WTC11 (cell line): ENCODE measurements around the gene TMUB1. TPM values are rescaled to one million over a fixed set of nuclear protein-coding genes. Genes with fewer than 3 reads are reported as not detected.

Experiments used
- ATAC-seq: fragments of 200-7000 bp; cut with Tn5 transposase; 2 replicates; pipeline ENCODE4 v1.10.0; 2021; ENCODE audit warnings: mild to moderate bottlenecking, moderate library complexity
- CTCF ChIA-PET: fragments of 300-600 bp; sonication (Branson Sonifier 250); formaldehyde crosslinking; loops from one replicate; lab custom pipeline; 2021; ENCODE audit warnings: antibody characterized with exemption; lab: Charles Lee
- POLR2A ChIA-PET: fragments of 350-600 bp; sonication (Branson Sonifier 250); formaldehyde crosslinking; loops from one replicate; lab custom pipeline; 2021; ENCODE audit warnings: antibody characterized with exemption; lab: Charles Lee
- DNase-seq: peaks from one replicate; pipeline ENCODE4 v3.0.0; 2021; ENCODE audit warnings: low spot score
- H3K27ac Mint-ChIP-seq: 2 replicates; pipeline ENCODE4 v1.8.0; 2021; ENCODE audit warnings: mixed read lengths
- H3K27me3 Mint-ChIP-seq: 2 replicates; pipeline ENCODE4 v1.8.0; 2021; ENCODE audit warnings: low read depth, mild to moderate bottlenecking, moderate library complexity, mixed read lengths
- H3K36me3 Mint-ChIP-seq: 2 replicates; pipeline ENCODE4 v1.8.0; 2021; ENCODE audit warnings: mixed read lengths
- H3K4me1 Mint-ChIP-seq: 2 replicates; pipeline ENCODE4 v1.8.0; 2022; ENCODE audit warnings: mixed read lengths
- H3K4me3 Mint-ChIP-seq: 2 replicates; pipeline ENCODE4 v1.8.0; 2021; ENCODE audit warnings: mild to moderate bottlenecking, moderate library complexity, mixed read lengths
- H3K9me3 Mint-ChIP-seq: 2 replicates; pipeline ENCODE4 v1.8.0; 2021; ENCODE audit warnings: mixed read lengths
- FOXP4 ChIP-seq: sonication (generic); formaldehyde crosslinking; IDR thresholded peaks from 2 replicates; pipeline ENCODE4 v1.8.0; 2022; ENCODE audit warnings: mild to moderate bottlenecking, missing genetic modification reagents
- GABPB1 ChIP-seq: sonication (generic); formaldehyde crosslinking; IDR thresholded peaks from 2 replicates; pipeline ENCODE4 v1.8.1; 2023; ENCODE audit warnings: mild to moderate bottlenecking, missing genetic modification reagents
- HMGA2 ChIP-seq: fragments of 250-450 bp; sonication (Bioruptor Pico); IDR thresholded peaks from 2 replicates; pipeline ENCODE4 v1.4.0; 2021; ENCODE audit warnings: mild to moderate bottlenecking, moderate library complexity
- IRF1 ChIP-seq: sonication (generic); formaldehyde crosslinking; IDR thresholded peaks from 2 replicates; pipeline ENCODE4 v1.8.0; 2023; ENCODE audit warnings: missing genetic modification reagents
- MXD4 ChIP-seq: fragments of 250-450 bp; sonication (Bioruptor Pico); IDR thresholded peaks from 2 replicates; pipeline ENCODE4 v1.8.0; 2021; ENCODE audit warnings: mild to moderate bottlenecking, moderate library complexity, borderline replicate concordance
- NR1H2 ChIP-seq: sonication (generic); formaldehyde crosslinking; IDR thresholded peaks from 2 replicates; pipeline ENCODE4 v1.9.0; 2021; ENCODE audit warnings: mild to moderate bottlenecking, moderate library complexity, missing genetic modification reagents
- NR3C1 ChIP-seq: sonication (generic); formaldehyde crosslinking; conservative IDR thresholded peaks from 2 replicates; pipeline ENCODE4 v1.8.1; 2023; ENCODE audit warnings: low read depth, mild to moderate bottlenecking, missing genetic modification reagents
- OVOL2 ChIP-seq: fragments of 250-450 bp; sonication (Bioruptor Pico); IDR thresholded peaks from 2 replicates; pipeline ENCODE4 v1.9.0; 2021; ENCODE audit warnings: mild to moderate bottlenecking, borderline replicate concordance
- RELA ChIP-seq: sonication (generic); formaldehyde crosslinking; IDR thresholded peaks from 2 replicates; pipeline ENCODE4 v1.8.1; 2022; ENCODE audit warnings: missing genetic modification reagents, mild to moderate bottlenecking, borderline replicate concordance
- RORB ChIP-seq: fragments of 250-450 bp; sonication (Bioruptor Pico); IDR thresholded peaks from 2 replicates; pipeline ENCODE4 v1.9.0; 2021; ENCODE audit warnings: mild to moderate bottlenecking
- SP1 ChIP-seq: sonication (generic); formaldehyde crosslinking; conservative IDR thresholded peaks from 2 replicates; pipeline ENCODE4 v1.8.1; 2022; ENCODE audit warnings: missing genetic modification reagents
- TEAD1 ChIP-seq: sonication (generic); formaldehyde crosslinking; IDR thresholded peaks from 2 replicates; pipeline ENCODE4 v1.8.0; 2022; ENCODE audit warnings: mild to moderate bottlenecking, missing genetic modification reagents
- ZNF121 ChIP-seq: sonication (generic); formaldehyde crosslinking; IDR thresholded peaks from 2 replicates; pipeline ENCODE4 v1.8.0; 2023; ENCODE audit warnings: missing genetic modification reagents
- ZNF423 ChIP-seq: fragments of 250-450 bp; sonication (Bioruptor Pico); IDR thresholded peaks from 2 replicates; pipeline ENCODE4 v2.1.2; 2022; ENCODE audit warnings: mild to moderate bottlenecking, moderate library complexity
- total RNA-seq: library from RNA; stranded (reverse); gene quantifications from 3 replicates; pipeline ENCODE4 v1.2.3, GENCODE V29; 2021
- TF ChIP-seq, protein P1 (sequence below): sonication (generic); formaldehyde crosslinking; IDR thresholded peaks from 2 replicates; pipeline ENCODE4 v1.8.1; 2023; ENCODE audit warnings: mild to moderate bottlenecking, missing genetic modification reagents
- TF ChIP-seq, protein P2 (sequence below): sonication (generic); formaldehyde crosslinking; IDR thresholded peaks from 2 replicates; pipeline ENCODE4 v1.8.1; 2023; ENCODE audit warnings: mild to moderate bottlenecking, missing genetic modification reagents
- TF ChIP-seq, protein P3 (sequence below): sonication (generic); formaldehyde crosslinking; IDR thresholded peaks from 2 replicates; pipeline ENCODE4 v1.8.1; 2022; ENCODE audit warnings: mild to moderate bottlenecking, missing genetic modification reagents, moderate library complexity, borderline replicate concordance
- TF ChIP-seq, protein P4 (sequence below): sonication (generic); formaldehyde crosslinking; conservative IDR thresholded peaks from 2 replicates; pipeline ENCODE4 v1.8.1; 2022; ENCODE audit warnings: mild to moderate bottlenecking, missing genetic modification reagents
- TF ChIP-seq, protein P5 (sequence below): fragments of 250-450 bp; sonication (Bioruptor Pico); IDR thresholded peaks from 2 replicates; pipeline ENCODE4 v1.9.0; 2021; ENCODE audit warnings: mild to moderate bottlenecking, borderline replicate concordance

TMUB1 gene
- total RNA-seq, 1 experiment from 2014 or later = 72.8 TPM

- DNase-seq (no peak), ATAC-seq (no peak)
- CTCF ChIA-PET = interaction anchor here (0.7 to 4.8 kb wide), 14 partner anchors 11 to 117 kb away, joined by 3 to 64 read pairs (median 5); partner anchors contain the start of gene ABCB8
- Mint-ChIP-seq H3K36me3 (peaks cover 8% of the 10 kb centered on the region), H3K4me1 (peaks cover 41% of the 10 kb centered on the region), H3K27ac (peak overlapping the region; percentile 85; the same call in 1 of the 2 replicates), H3K27me3 (peaks cover 3% of the 10 kb centered on the region; the same call in 1 of the 2 replicates), H3K4me3 (peak overlapping the region; percentile 80), H3K9me3 (no peaks in the 10 kb centered on the region)
- POLR2A ChIA-PET = interaction anchor here (1.0 to 1.6 kb wide), 3 partner anchors 18 to 29 kb away, joined by 3 to 13 read pairs (median 3); no protein-coding TSS in a partner anchor
- TF ChIP-seq, protein P1, sequence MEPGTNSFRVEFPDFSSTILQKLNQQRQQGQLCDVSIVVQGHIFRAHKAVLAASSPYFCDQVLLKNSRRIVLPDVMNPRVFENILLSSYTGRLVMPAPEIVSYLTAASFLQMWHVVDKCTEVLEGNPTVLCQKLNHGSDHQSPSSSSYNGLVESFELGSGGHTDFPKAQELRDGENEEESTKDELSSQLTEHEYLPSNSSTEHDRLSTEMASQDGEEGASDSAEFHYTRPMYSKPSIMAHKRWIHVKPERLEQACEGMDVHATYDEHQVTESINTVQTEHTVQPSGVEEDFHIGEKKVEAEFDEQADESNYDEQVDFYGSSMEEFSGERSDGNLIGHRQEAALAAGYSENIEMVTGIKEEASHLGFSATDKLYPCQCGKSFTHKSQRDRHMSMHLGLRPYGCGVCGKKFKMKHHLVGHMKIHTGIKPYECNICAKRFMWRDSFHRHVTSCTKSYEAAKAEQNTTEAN = 0 out of 2 replicates have a peak, but pooled peaks have one; percentile 15
- TF ChIP-seq IRF1 (CRISPR knock-in tag) (no peak; the same call in 1 of the 2 replicates), GABPB1 (CRISPR knock-in tag) (peak; percentile 2; the same call in 1 of the 2 replicates), MXD4 (CRISPR knock-in tag) (no peak), TEAD1 (CRISPR knock-in tag) (peak; percentile 10; the same call in 1 of the 2 replicates), ZNF121 (CRISPR knock-in tag) (no peak), RELA (CRISPR knock-in tag) (0 out of 2 replicates have a peak, but pooled peaks have one; percentile 15)
- TF ChIP-seq, protein P2, sequence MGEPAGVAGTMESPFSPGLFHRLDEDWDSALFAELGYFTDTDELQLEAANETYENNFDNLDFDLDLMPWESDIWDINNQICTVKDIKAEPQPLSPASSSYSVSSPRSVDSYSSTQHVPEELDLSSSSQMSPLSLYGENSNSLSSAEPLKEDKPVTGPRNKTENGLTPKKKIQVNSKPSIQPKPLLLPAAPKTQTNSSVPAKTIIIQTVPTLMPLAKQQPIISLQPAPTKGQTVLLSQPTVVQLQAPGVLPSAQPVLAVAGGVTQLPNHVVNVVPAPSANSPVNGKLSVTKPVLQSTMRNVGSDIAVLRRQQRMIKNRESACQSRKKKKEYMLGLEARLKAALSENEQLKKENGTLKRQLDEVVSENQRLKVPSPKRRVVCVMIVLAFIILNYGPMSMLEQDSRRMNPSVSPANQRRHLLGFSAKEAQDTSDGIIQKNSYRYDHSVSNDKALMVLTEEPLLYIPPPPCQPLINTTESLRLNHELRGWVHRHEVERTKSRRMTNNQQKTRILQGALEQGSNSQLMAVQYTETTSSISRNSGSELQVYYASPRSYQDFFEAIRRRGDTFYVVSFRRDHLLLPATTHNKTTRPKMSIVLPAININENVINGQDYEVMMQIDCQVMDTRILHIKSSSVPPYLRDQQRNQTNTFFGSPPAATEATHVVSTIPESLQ = no peak
- TF ChIP-seq, protein P3, sequence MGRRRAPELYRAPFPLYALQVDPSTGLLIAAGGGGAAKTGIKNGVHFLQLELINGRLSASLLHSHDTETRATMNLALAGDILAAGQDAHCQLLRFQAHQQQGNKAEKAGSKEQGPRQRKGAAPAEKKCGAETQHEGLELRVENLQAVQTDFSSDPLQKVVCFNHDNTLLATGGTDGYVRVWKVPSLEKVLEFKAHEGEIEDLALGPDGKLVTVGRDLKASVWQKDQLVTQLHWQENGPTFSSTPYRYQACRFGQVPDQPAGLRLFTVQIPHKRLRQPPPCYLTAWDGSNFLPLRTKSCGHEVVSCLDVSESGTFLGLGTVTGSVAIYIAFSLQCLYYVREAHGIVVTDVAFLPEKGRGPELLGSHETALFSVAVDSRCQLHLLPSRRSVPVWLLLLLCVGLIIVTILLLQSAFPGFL = no peak
- TF ChIP-seq, protein P4, sequence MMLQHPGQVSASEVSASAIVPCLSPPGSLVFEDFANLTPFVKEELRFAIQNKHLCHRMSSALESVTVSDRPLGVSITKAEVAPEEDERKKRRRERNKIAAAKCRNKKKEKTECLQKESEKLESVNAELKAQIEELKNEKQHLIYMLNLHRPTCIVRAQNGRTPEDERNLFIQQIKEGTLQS (CRISPR knock-in tag) = no peak
Measured at GRCh38 chr7:151080067-151080521, 3.2 kb downstream of the TMUB1 start.

DNA sequence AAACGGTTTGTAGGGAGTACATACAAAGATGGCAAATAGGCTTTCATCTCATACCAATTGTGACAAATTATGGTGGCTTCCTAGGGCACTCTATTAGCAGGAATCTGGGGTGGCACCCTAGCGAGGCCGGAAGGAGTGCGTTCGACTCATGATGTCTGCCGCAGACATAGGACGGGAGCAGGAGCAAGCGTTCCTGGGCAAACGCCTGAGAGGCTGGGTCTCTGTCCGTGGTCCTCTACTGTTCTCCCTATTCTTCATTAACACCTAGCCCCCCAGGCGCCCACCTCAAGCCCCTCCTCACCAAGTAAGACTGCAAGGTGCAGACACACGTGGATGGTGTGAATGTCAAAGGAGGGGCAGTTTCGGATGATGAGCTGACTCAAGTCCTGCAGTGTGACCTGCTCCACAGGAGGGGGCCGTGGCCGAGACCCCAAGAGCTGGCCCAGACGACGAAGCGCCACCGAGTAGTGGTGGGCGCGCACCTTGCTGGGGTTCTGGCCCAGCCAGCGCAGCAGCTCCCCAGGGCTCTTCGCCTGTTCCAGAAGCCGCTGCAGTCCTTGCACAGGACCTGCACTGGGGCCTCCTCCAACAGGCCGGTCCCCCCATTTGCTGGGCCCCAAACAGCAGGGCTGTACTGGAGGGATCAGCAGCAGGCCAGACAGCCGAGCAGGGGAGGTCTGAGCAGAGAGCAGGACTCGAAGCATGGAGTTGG lies 3.9 kb downstream of the TMUB1 start:
- POLR2A ChIA-PET = no interaction called here
- peaks cover 37% of the 10 kb centered on the region for H3K4me1 Mint-ChIP-seq
- ATAC-seq (no peak), DNase-seq (no peak)
- H3K36me3 Mint-ChIP-seq = peaks cover 14% of the 10 kb centered on the region
- H3K27me3 Mint-ChIP-seq = no peaks in the 10 kb centered on the region
- peak overlapping the region; percentile 31 for H3K27ac Mint-ChIP-seq
- CTCF ChIA-PET = interaction anchor here (1.1 to 4.8 kb wide), 5 partner anchors 17 to 51 kb away, joined by 3 to 64 read pairs (median 8); partner anchors contain the start of gene ABCB8
- no peaks in the 10 kb centered on the region for H3K9me3 Mint-ChIP-seq
- peak overlapping the region; percentile 80 for H3K4me3 Mint-ChIP-seq
- TF ChIP-seq, protein P5, sequence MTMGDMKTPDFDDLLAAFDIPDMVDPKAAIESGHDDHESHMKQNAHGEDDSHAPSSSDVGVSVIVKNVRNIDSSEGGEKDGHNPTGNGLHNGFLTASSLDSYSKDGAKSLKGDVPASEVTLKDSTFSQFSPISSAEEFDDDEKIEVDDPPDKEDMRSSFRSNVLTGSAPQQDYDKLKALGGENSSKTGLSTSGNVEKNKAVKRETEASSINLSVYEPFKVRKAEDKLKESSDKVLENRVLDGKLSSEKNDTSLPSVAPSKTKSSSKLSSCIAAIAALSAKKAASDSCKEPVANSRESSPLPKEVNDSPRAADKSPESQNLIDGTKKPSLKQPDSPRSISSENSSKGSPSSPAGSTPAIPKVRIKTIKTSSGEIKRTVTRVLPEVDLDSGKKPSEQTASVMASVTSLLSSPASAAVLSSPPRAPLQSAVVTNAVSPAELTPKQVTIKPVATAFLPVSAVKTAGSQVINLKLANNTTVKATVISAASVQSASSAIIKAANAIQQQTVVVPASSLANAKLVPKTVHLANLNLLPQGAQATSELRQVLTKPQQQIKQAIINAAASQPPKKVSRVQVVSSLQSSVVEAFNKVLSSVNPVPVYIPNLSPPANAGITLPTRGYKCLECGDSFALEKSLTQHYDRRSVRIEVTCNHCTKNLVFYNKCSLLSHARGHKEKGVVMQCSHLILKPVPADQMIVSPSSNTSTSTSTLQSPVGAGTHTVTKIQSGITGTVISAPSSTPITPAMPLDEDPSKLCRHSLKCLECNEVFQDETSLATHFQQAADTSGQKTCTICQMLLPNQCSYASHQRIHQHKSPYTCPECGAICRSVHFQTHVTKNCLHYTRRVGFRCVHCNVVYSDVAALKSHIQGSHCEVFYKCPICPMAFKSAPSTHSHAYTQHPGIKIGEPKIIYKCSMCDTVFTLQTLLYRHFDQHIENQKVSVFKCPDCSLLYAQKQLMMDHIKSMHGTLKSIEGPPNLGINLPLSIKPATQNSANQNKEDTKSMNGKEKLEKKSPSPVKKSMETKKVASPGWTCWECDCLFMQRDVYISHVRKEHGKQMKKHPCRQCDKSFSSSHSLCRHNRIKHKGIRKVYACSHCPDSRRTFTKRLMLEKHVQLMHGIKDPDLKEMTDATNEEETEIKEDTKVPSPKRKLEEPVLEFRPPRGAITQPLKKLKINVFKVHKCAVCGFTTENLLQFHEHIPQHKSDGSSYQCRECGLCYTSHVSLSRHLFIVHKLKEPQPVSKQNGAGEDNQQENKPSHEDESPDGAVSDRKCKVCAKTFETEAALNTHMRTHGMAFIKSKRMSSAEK = no peak
- no peak for TF ChIP-seq RORB (CRISPR knock-in tag)
- TF ChIP-seq NR1H2 (CRISPR knock-in tag) = no peak
- TF ChIP-seq OVOL2 (CRISPR knock-in tag) = no peak
- TF ChIP-seq ZNF423 (CRISPR knock-in tag) = no peak
- TF ChIP-seq SP1 (CRISPR knock-in tag) = no peak
- no peak for TF ChIP-seq NR3C1 (CRISPR knock-in tag)
- no peak for TF ChIP-seq FOXP4
- no peak for TF ChIP-seq HMGA2 (CRISPR knock-in tag)
- no peak for TF ChIP-seq MXD4 (CRISPR knock-in tag)
- TF ChIP-seq, protein P2 = no peak
